Ovary (tissue), 3 donors: Measurements from ENCODE around the gene NDUFS7.

Experiments
- POLR2A ChIP-seq: fragments of 450-650 bp; IDR thresholded peaks from one replicate; pipeline ENCODE4 v1.6.1; 2017; ENCODE audit warnings: antibody characterized with exemption, mild to moderate bottlenecking, moderate library complexity
- TF ChIP-seq, protein P1 (sequence below), 3 donors: fragments of 450-650 bp in 2 of 3; fragments of 200-600 bp in 1 of 3; IDR thresholded peaks; one replicate each; pipeline versions ENCODE4 v1.5.1 to v1.8.0; 2016 to 2022; ENCODE audit warnings: antibody characterized with exemption in 3 of 3, mild to moderate bottlenecking in 1 of 3
- donor health status: DM: no; HTN: no; CAD: no.

DNA sequence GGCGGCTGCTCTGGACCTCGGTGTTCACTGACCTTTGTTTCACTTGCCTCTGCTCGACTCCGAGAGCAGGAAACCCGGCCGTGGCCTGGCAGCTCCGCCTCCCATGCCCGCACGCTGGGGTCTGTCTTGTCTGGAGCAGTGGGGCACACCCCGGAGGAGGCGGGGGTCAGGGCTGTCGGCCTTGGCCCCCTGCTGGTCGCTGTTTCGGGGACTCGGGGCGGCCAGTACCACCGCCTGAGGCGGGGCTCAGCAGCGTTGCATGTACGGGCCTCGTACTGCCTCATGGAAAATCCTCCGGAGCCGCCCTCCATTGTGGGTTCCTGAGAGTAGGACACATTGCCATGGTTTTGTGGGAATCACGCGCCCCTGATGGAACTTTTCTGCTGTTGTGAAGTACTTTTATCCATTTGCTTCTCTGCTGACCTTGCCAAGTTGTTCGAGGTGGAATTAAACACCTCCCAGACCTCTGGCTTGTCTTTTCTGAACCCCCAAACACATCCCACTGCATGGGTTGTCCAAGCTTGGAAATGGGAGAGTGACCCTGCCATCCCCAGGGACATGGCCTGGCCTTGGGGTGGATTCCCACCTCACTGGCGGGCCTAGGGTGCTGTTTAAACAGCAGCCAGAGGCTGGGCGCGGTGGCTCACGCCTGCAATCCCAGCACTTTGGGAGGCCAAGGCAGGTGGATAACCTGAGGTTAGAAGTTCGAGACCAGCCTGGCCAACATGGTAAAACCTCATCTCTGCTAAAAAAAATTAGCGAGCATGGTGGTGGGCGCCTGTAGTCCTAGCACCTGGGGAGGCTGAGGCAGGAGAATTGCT lies 5.5 kb upstream of the NDUFS7 start:
- TF ChIP-seq, protein P1, sequence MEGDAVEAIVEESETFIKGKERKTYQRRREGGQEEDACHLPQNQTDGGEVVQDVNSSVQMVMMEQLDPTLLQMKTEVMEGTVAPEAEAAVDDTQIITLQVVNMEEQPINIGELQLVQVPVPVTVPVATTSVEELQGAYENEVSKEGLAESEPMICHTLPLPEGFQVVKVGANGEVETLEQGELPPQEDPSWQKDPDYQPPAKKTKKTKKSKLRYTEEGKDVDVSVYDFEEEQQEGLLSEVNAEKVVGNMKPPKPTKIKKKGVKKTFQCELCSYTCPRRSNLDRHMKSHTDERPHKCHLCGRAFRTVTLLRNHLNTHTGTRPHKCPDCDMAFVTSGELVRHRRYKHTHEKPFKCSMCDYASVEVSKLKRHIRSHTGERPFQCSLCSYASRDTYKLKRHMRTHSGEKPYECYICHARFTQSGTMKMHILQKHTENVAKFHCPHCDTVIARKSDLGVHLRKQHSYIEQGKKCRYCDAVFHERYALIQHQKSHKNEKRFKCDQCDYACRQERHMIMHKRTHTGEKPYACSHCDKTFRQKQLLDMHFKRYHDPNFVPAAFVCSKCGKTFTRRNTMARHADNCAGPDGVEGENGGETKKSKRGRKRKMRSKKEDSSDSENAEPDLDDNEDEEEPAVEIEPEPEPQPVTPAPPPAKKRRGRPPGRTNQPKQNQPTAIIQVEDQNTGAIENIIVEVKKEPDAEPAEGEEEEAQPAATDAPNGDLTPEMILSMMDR (IDR thresholded peaks at IDR 0.05) = no peak
- TF ChIP-seq POLR2A = no peak
